Gastroesophageal sphincter (tissue), 4 donors: ENCODE measurements around the gene GLI3. TPM values are rescaled to one million over a fixed set of nuclear protein-coding genes. Genes with fewer than 3 reads are reported as not detected.
A peak's percentile ranks its signal among the peaks of the same experiment; 100 is the strongest.

Source experiments
- ATAC-seq: fragments of 150-250 bp; one replicate; pipeline ENCODE4 v1.9.1; 2016; ENCODE audit warnings: mild to moderate bottlenecking, moderate library complexity
- H3K27ac ChIP-seq, 4 donors: fragments of 200-600 bp; sonication (generic) in 3 of 4; 1 replicate in 3 of 4; 2 replicates in 1 of 4; pipeline ENCODE4 v1.5.1; 2016 to 2019
- H3K27me3 ChIP-seq: fragments of 200-600 bp; sonication (generic); one replicate; pipeline ENCODE4 v1.5.1; 2019
- H3K36me3 ChIP-seq, 2 donors: fragments of 200-600 bp; sonication (generic); one replicate each; pipeline ENCODE4 v1.5.1; 2019; ENCODE audit warnings: control low read depth in 1 of 2
- H3K4me1 ChIP-seq, 3 donors: fragments of 200-600 bp; sonication (generic); 1 replicate in 2 of 3; 2 replicates in 1 of 3; pipeline ENCODE4 v1.5.1; 2016 to 2019; ENCODE audit warnings: control low read depth in 2 of 3
- H3K4me3 ChIP-seq, 2 donors: fragments of 200-600 bp; sonication (generic); one replicate each; pipeline ENCODE4 v1.5.1; 2019; ENCODE audit warnings: mild to moderate bottlenecking in 1 of 2, moderate library complexity in 1 of 2
- H3K9me3 ChIP-seq, 3 donors: fragments of 200-600 bp; sonication (generic); one replicate each; pipeline ENCODE4 v1.5.1; 2017 to 2019; ENCODE audit warnings: control low read depth in 2 of 3
- CTCF ChIP-seq, 4 experiments: fragments of 200-600 bp in 2 of 4; fragments of 450-650 bp in 2 of 4; sonication (generic) in 1 of 4; IDR thresholded peaks; one replicate each; pipeline ENCODE4 v1.5.1; 2017 to 2019; ENCODE audit warnings: antibody characterized with exemption in 4 of 4, mild to moderate bottlenecking in 2 of 4, moderate library complexity in 2 of 4
- EP300 ChIP-seq: sonication (generic); formaldehyde crosslinking; IDR thresholded peaks from one replicate; pipeline ENCODE4 v1.6.1; 2017; ENCODE audit warnings: antibody characterized with exemption, mild to moderate bottlenecking
- POLR2A ChIP-seq, 2 donors: fragments of 450-650 bp; IDR thresholded peaks; one replicate each; pipeline ENCODE4 v1.6.1; 2017; ENCODE audit warnings: antibody characterized with exemption in 2 of 2, mild to moderate bottlenecking in 2 of 2, moderate library complexity in 1 of 2
- POLR2AphosphoS5 ChIP-seq: sonication (generic); formaldehyde crosslinking; IDR thresholded peaks from one replicate; pipeline ENCODE4 v1.6.1; 2017; ENCODE audit warnings: antibody characterized with exemption
- WGBS, 2 donors: methylation state at CpG; one replicate each; pipeline ENCODE4 v1.1.5; 2018; ENCODE audit warnings: low coverage in 1 of 2; 5-methylcytosine and 5-hydroxymethylcytosine counted together
- total RNA-seq, 4 donors: library from RNA; depleted of rRNA; stranded (reverse); fragments of >200 nt; gene quantifications; one replicate each; pipeline ENCODE4 v1.1.0, GENCODE V29; 2016

GLI3 gene
- total RNA-seq, 4 donors from 2014 or later: 7.3 to 18.2 (median 12.6) TPM

GRCh38 chr7:42107484-42108240 lies 129.3 kb downstream of the GLI3 start:
- H3K27me3 ChIP-seq: no peaks in the 10 kb centered on the region
- TF ChIP-seq POLR2AphosphoS5 (no peak), EP300 (no peak), CTCF (IDR thresholded peaks at IDR 0.05) (no peak), POLR2A (IDR thresholded peaks at IDR 0.05) (no peak)
- ATAC-seq: peak; percentile 44
- peak overlapping the region in 3 of 4 donors; percentile 11 to 56 (median 28) for H3K27ac ChIP-seq
- 51% methylated on average over 10 of the region's 10 CpGs for WGBS, 2 donors
- H3K9me3 ChIP-seq: no peaks in the 10 kb centered on the region
- H3K4me3 ChIP-seq: no peak overlapping the region
- peaks cover 0 to 5% of the 10 kb centered on the region in 2 donors for H3K36me3 ChIP-seq
- H3K4me1 ChIP-seq: peaks cover 0 to 81% (median 27%) of the 10 kb centered on the region in 3 donors

- H3K4me3 ChIP-seq: no peak overlapping the region
- peaks cover 0 to 9% of the 10 kb centered on the region in 2 donors for H3K36me3 ChIP-seq
- TF ChIP-seq CTCF (IDR thresholded peaks at IDR 0.05) (no peak), POLR2A (IDR thresholded peaks at IDR 0.05) (no peak), POLR2AphosphoS5 (peak; percentile 13)
- no peaks in the 10 kb centered on the region for H3K9me3 ChIP-seq
- H3K4me1 ChIP-seq: peaks cover 0 to 74% (median 23%) of the 10 kb centered on the region in 3 donors
- peak; percentile 38 for ATAC-seq
- H3K27ac ChIP-seq: peak overlapping the region in 3 of 4 donors; percentile 28 to 61 (median 56)
- WGBS, 2 donors: 30 to 38% methylated on average over 1 of the region's 3 CpGs
- H3K27me3 ChIP-seq: no peaks in the 10 kb centered on the region
These were observed 130.4 kb downstream of the GLI3 start for GRCh38 chr7:42106562-42106961.

GRCh38 chr7:42105554-42106358 lies 131.3 kb downstream of the GLI3 start:
- ATAC-seq: peak; percentile 11
- Histone ChIP-seq H3K4me3 (no peak overlapping the region), H3K27ac (peak overlapping the region in 3 of 4 donors; percentile 28 to 61 (median 56)), H3K36me3 (peaks cover 0 to 9% of the 10 kb centered on the region in 2 donors), H3K9me3 (no peaks in the 10 kb centered on the region), H3K27me3 (no peaks in the 10 kb centered on the region), H3K4me1 (peaks cover 0 to 66% (median 21%) of the 10 kb centered on the region in 3 donors)
- TF ChIP-seq EP300: no peak
- no peak for TF ChIP-seq POLR2AphosphoS5
- TF ChIP-seq POLR2A (IDR thresholded peaks at IDR 0.05): no peak
- no peak for TF ChIP-seq CTCF (IDR thresholded peaks at IDR 0.05)
- 70 to 72% methylated on average over 5 to 7 of the region's 12 CpGs for WGBS, 2 donors

GRCh38 chr7:42104694-42105093 lies 132.3 kb downstream of the GLI3 start:
- 80 to 90% methylated on average over 1 to 2 of the region's 2 CpGs for WGBS, 2 donors
- Histone ChIP-seq H3K27me3 (no peaks in the 10 kb centered on the region), H3K9me3 (no peaks in the 10 kb centered on the region), H3K4me3 (no peak overlapping the region), H3K27ac (peak overlapping the region in 3 of 4 donors; percentile 24 to 56 (median 41)), H3K4me1 (peaks cover 0 to 55% (median 21%) of the 10 kb centered on the region in 3 donors), H3K36me3 (peaks cover 0 to 9% of the 10 kb centered on the region in 2 donors)
- TF ChIP-seq POLR2A (IDR thresholded peaks at IDR 0.05) (no peak), CTCF (IDR thresholded peaks at IDR 0.05) (no peak), EP300 (no peak), POLR2AphosphoS5 (no peak)
- no peak for ATAC-seq
